Measurements from ENCODE around the gene PDE7B. TPM values are rescaled to one million over a fixed set of nuclear protein-coding genes. Genes with fewer than 3 reads are reported as not detected.

PDE7B gene
- total and polyA plus RNA-seq, 2 of the 13 experiments (the other 11 are each of a cell fraction or from before 2014, with no cell fraction given), result not detected

DNA sequence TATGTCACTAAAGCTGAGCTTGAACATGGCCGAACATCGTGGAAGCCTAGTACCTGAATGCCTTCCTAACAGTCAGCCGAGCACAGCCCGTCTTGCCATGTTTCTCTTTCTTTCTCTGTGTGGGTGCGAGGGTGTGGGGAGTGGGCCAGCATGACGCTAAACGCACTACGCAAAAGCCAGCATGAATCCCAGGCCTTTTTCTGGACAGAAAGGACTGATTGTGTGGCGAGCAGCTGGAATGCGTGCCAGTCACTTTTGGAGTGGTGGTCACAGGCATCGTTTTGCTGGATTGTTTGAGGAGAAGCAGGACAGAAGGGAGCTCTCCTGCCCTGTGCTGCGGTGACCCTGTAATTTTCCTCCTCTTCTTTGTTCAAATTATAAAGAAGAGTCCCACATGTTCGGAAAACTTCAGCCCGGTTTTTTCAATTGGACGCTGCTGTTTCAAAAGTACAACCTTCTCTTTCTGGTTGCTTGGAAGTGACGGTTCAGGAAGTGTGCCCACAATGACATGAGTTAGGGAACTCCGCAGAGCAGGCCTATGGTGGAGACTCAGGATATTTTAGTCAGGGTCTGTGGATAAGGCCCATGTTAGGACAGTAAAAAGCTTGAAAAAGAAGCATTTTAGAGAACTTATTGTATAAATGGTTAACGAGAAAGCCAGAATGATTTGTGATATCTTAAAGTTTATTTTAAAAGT, 54.3 kb downstream of the PDE7B start:
- H3K79me2 ChIP-seq (ENCODE audit: insufficient read depth, low read length), result no peaks in the 10 kb centered on the region
- no peak for FAIRE-seq
- ATAC-seq, result no peak
- TF ChIP-seq ZNF891 (CRISPR knock-in tag; IDR thresholded peaks at IDR 0.05) (no peak), SIX4 (CRISPR knock-in tag; IDR thresholded peaks at IDR 0.05) (no peak), RFX5 (IDR thresholded peaks at IDR 0.05; ENCODE audit: low read depth, low read length) (no peak), ZNF549 (CRISPR knock-in tag; IDR thresholded peaks at IDR 0.05) (no peak), MED13 (CRISPR knock-in tag; IDR thresholded peaks at IDR 0.05) (no peak), KLF16 (CRISPR knock-in tag; IDR thresholded peaks at IDR 0.05) (no peak), NR3C1 (CRISPR knock-in tag; IDR thresholded peaks at IDR 0.05) (no peak), HNRNPL (IDR thresholded peaks at IDR 0.05; ENCODE audit: low read depth, low read length) (no peak), MEIS2 (CRISPR knock-in tag; IDR thresholded peaks at IDR 0.05) (no peak), ZNF136 (CRISPR knock-in tag; IDR thresholded peaks at IDR 0.05; ENCODE audit: low read depth) (no peak), RFXANK (CRISPR knock-in tag; IDR thresholded peaks at IDR 0.05) (no peak), YEATS2 (CRISPR knock-in tag; IDR thresholded peaks at IDR 0.05; ENCODE audit: borderline replicate concordance) (no peak), DNMT1 (CRISPR knock-in tag; IDR thresholded peaks at IDR 0.05) (no peak), AKAP8 (CRISPR knock-in tag; IDR thresholded peaks at IDR 0.05) (no peak), ZBTB20 (CRISPR knock-in tag; IDR thresholded peaks at IDR 0.05; ENCODE audit: borderline replicate concordance, low read depth) (no peak)
- TF ChIP-seq, protein P1, sequence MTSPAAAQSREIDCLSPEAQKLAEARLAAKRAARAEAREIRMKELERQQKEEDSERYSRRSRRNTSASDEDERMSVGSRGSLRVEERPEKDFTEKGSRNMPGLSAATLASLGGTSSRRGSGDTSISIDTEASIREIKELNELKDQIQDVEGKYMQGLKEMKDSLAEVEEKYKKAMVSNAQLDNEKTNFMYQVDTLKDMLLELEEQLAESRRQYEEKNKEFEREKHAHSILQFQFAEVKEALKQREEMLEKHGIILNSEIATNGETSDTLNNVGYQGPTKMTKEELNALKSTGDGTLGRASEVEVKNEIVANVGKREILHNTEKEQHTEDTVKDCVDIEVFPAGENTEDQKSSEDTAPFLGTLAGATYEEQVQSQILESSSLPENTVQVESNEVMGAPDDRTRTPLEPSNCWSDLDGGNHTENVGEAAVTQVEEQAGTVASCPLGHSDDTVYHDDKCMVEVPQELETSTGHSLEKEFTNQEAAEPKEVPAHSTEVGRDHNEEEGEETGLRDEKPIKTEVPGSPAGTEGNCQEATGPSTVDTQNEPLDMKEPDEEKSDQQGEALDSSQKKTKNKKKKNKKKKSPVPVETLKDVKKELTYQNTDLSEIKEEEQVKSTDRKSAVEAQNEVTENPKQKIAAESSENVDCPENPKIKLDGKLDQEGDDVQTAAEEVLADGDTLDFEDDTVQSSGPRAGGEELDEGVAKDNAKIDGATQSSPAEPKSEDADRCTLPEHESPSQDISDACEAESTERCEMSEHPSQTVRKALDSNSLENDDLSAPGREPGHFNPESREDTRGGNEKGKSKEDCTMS (CRISPR knock-in tag; conservative IDR thresholded peaks at IDR 0.05), result no peak
- CTCF ChIA-PET (ENCODE audit: low intra/inter-chr PET ratio, low total read pairs), result no interaction called here
- H3K36me3 ChIP-seq (replicated peaks in 1 of 2; ENCODE audit: control insufficient read depth in 1 of 2, insufficient read depth in 2 of 2, low read length in 2 of 2), result no peaks in the 10 kb centered on the region
- 38% methylated on average over 18 of the region's 18 CpGs for WGBS (ENCODE audit: low lambda C conversion rate)
- H3K27me3 ChIP-seq (ENCODE audit: control insufficient read depth in 1 of 2, insufficient read depth in 2 of 2, low read length in 2 of 2), result 0 out of 5 replicates have a peak, but pooled peaks cover 0 to 7% of the 10 kb centered on the region in 2 experiments
- DNase-seq (ENCODE audit: low spot score), result no peak
- intact Hi-C loops (cut with micrococcal nuclease; ENCODE audit: unreplicated experiment) (loop anchor here (10.0 kb wide), 1 partner anchor 319 kb away; no protein-coding TSS in a partner anchor), in situ Hi-C loops (cut with HindIII; ENCODE audit: extremely low pct_ligation_motif_present, low pct_unique_long_range_greater_than_20kb) (loop anchor here (10.0 kb wide), 1 partner anchor 371 kb away; no protein-coding TSS in a partner anchor)
- BruUV-seq (replicated peaks), result no TSS peak
- H3K4me2 ChIP-seq (ENCODE audit: low read depth, low read length), result no peak overlapping the region
- no peaks in the 10 kb centered on the region for H3K9me3 ChIP-seq (ENCODE audit: low read length)
- no peaks in the 10 kb centered on the region for H3K4me1 ChIP-seq (ENCODE audit: insufficient read depth, low read length)
- H3K27ac ChIP-seq (ENCODE audit: extremely low read length, insufficient read depth, low read length), result no peak overlapping the region
- H4K20me1 ChIP-seq (ENCODE audit: insufficient read depth, low read length), result no peaks in the 10 kb centered on the region
- POLR2A ChIA-PET, result no interaction called here
- H3K4me3 ChIP-seq (replicated peaks in 1 of 3; ENCODE audit: insufficient read depth in 1 of 3, low read depth in 2 of 3, low read length in 3 of 3), result no peak overlapping the region
- no peak overlapping the region for H2AFZ ChIP-seq (ENCODE audit: low read length)
- H3K9ac ChIP-seq (ENCODE audit: insufficient read depth, low read depth, low read length), result no peak overlapping the region
